ENCODE measurements around the gene LIPT2.

DNA sequence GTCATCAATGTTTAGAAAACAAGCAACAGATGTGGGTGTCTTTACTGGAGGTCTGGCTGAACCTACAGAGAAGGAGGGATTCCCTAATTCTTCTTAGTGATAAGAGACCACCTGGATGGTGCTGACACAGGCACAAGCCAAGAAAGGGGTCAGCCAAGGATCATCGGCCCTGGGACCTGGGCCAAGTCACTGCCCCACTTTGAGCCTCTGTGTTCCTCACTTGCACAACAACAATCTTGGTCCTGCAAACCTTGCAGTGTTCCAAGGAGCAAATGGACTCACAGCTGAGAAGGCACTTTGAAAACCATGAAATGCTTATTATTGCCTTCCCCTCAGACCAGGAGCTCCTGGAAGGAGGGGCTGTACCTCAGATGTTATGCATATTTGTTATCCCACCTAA lies 19.2 kb downstream of the LIPT2 start:
- TF ChIP-seq POLR2A (IDR thresholded peaks at IDR 0.05; ENCODE audit: low read depth, low read length) = no peak
- no peak for TF ChIP-seq POLR2AphosphoS5 (IDR thresholded peaks at IDR 0.05; ENCODE audit: low read depth, low read length)
- TF ChIP-seq TAF1 (IDR thresholded peaks at IDR 0.05; ENCODE audit: borderline replicate concordance, low read depth, low read length) = no peak
